VCaP (cell line): Measurements from ENCODE around the gene TMEM178B.

Experiments used
- H3K27ac ChIP-seq: fragments of 450-650 bp; 2 replicates; pipeline ENCODE4 v1.5.1; 2017
- TF ChIP-seq, protein P1 (sequence below): fragments of 450-650 bp; conservative IDR thresholded peaks from 2 replicates; pipeline ENCODE4 v1.5.1; 2017; ENCODE audit warnings: mild to moderate bottlenecking, moderate library complexity

The TMEM178B gene

DNA sequence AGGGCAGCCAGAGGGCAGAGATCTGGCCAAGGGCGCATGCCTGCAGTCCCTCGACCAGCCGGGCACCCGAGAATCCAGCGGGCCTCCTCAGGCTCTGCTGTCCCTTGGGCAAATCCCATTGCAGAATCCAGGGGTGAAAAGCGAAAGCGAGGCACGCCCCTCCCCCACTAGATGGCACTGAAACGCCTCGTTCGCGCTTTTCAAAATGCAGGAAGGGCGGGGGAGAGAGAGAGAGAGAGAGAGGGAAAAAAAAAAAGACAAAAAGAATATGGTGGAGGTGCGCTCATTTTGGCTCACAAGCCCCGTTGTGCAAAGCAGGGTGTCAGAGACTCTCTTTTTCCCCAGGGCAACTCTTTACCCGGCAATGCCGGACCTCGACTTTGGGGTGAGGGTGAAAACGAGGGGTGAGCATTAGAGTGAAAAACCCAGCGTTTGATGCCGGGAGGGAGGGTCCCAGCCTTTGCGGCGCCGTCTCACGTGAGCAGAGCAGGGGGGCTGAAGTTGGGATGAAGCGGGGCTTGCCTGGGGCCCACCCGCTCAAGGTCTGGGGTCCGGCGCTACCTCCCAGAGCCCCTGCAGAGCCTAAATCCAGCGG is 2.5 kb upstream of the TMEM178B start:
- TF ChIP-seq, protein P1, sequence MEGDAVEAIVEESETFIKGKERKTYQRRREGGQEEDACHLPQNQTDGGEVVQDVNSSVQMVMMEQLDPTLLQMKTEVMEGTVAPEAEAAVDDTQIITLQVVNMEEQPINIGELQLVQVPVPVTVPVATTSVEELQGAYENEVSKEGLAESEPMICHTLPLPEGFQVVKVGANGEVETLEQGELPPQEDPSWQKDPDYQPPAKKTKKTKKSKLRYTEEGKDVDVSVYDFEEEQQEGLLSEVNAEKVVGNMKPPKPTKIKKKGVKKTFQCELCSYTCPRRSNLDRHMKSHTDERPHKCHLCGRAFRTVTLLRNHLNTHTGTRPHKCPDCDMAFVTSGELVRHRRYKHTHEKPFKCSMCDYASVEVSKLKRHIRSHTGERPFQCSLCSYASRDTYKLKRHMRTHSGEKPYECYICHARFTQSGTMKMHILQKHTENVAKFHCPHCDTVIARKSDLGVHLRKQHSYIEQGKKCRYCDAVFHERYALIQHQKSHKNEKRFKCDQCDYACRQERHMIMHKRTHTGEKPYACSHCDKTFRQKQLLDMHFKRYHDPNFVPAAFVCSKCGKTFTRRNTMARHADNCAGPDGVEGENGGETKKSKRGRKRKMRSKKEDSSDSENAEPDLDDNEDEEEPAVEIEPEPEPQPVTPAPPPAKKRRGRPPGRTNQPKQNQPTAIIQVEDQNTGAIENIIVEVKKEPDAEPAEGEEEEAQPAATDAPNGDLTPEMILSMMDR: peak; percentile 77
- peak overlapping the region; percentile 92 for H3K27ac ChIP-seq

DNA sequence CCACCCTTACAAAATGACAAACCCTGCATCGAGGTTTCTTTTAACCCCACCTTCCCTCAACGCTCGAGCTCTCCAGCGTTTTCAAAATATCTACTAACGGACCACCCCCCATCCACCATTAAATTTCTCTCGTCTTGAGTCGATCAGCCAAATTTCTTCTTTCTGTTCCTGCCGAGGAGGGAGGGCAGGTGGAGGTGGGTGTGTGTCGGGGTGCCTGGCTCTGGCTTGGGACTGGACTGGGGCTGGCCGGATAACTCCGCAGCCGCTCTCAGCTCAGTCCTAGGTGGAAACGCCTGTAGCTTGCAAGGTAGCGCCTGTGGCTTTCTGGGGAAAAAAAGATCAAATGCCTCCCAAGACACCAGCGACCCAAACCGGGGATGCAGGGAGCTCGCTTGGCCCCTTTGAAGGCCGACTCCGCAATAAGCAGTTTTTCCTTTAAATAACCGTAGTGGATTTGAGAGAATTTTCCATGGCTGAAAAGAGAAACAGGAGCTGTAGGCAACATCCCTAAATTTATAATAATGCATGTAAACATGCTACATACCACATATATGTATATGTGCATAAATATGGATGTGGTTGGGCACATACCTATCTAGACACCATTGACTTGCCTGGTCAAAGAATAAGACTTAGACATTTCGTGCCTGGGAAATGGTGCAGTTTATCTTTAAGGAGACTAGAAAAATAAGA is 1.9 kb upstream of the TMEM178B start:
- H3K27ac ChIP-seq: peak overlapping the region; percentile 92
- TF ChIP-seq, protein P1: no peak

- H3K27ac ChIP-seq: peak overlapping the region; percentile 92
These were observed 1.2 kb upstream of the TMEM178B start for GRCh38 chr7:141072548-141073172.

DNA sequence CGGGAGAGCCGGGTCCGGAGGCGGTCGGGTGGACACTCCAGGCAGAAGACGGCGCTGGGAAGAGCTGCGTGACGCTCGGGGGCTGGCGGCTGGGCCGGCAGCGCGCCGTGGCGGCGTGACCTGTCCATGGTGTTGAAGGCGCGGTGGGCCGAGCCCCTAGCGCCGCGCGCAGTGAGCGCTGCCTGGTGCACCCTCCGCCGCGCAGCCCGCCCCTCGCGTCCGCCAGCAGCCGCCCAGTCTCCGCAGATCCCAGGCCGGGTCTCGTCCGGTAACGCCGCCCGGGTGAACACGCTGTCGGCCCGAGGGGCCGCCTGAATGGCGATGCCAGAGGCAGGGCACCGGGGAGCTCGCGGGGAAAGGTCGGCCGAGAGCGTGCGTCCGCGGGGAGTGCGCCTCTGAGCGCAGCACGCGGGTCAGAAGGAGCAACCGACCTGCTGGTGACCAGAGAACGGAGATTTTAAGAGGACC is 657 bp upstream of the TMEM178B start:
- TF ChIP-seq, protein P1: no peak
- H3K27ac ChIP-seq: peak overlapping the region; percentile 92

More at GRCh38 chr7:141072548-141073172, 1.2 kb upstream of the TMEM178B start:
- TF ChIP-seq, protein P1: peak; percentile 16; the same call in 1 of the 2 replicates

- TF ChIP-seq, protein P1: peak; percentile 11; the same call in 1 of the 2 replicates
- H3K27ac ChIP-seq: peak overlapping the region; percentile 92
These were observed 513 bp downstream of the TMEM178B start for GRCh38 chr7:141074162-141074991.

DNA sequence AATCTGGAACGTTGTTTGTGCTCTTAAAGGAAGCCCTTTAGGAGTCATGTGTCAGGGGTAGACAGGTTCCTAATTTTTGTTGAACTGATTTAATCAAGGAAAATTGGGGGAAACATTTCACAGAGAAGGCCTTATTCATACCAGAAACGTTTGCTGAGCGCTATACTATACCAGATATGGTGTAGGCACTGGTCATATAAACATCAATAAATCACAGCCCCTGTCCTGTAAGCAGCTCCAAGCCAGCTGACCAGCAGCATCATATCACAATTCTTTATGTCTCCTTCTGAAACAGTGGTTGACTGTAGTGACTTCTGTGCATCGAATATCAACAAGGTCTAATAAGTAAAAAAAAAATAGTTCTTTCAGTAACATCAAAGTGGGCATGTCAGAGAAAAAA is 1.1 kb downstream of the TMEM178B start:
- TF ChIP-seq, protein P1: no peak
- H3K27ac ChIP-seq: peak overlapping the region; percentile 92
